Endodermal cell (in vitro differentiated cells): ENCODE data around the gene IFI44L. TPM values are rescaled to one million over a fixed set of nuclear protein-coding genes. Genes with fewer than 3 reads are reported as not detected.

Experiments used
- DNase-seq: peaks from one replicate; pipeline ENCODE4 v3.0.0-alpha.2; 2017
- H3K27ac ChIP-seq: 2 replicates; pipeline ENCODE4 v1.5.1; 2013; ENCODE audit warnings: mild to moderate bottlenecking, low read depth, low read length, moderate library complexity
- H3K27me3 ChIP-seq: 2 replicates; pipeline ENCODE4 v1.6.1; 2013; ENCODE audit warnings: mild to moderate bottlenecking, low read length, moderate library complexity; ENCODE audit not compliant: insufficient read depth, control insufficient read depth, poor library complexity, severe bottlenecking
- H3K36me3 ChIP-seq: 2 replicates; pipeline ENCODE4 v1.7.0; 2013; ENCODE audit warnings: mild to moderate bottlenecking, low read length, moderate library complexity; ENCODE audit not compliant: control insufficient read depth, insufficient read depth
- H3K4me1 ChIP-seq: one replicate; pipeline ENCODE4 v1.7.0; 2013; ENCODE audit warnings: low read length; ENCODE audit not compliant: control insufficient read depth, insufficient read depth
- H3K4me3 ChIP-seq: 2 replicates; pipeline ENCODE4 v1.5.1; 2013; ENCODE audit warnings: mild to moderate bottlenecking, low read length, moderate library complexity
- H3K9ac ChIP-seq: 2 replicates; pipeline ENCODE4 v1.6.1; 2013; ENCODE audit warnings: mild to moderate bottlenecking, low read length, moderate library complexity; ENCODE audit not compliant: poor library complexity, severe bottlenecking; ENCODE audit errors: extremely low read depth
- H3K9me3 ChIP-seq: 2 replicates; pipeline ENCODE4 v1.6.1; 2013; ENCODE audit warnings: mild to moderate bottlenecking, low read length, moderate library complexity; ENCODE audit not compliant: control insufficient read depth
- H3K27ac Mint-ChIP-seq: 2 replicates; pipeline ENCODE4 v1.8.0; 2020; ENCODE audit warnings: mixed read lengths
- H3K27me3 Mint-ChIP-seq: 2 replicates; pipeline ENCODE4 v1.8.0; 2021; ENCODE audit warnings: mild to moderate bottlenecking, mixed read lengths; ENCODE audit not compliant: insufficient read depth
- H3K36me3 Mint-ChIP-seq: 2 replicates; pipeline ENCODE4 v1.8.0; 2020; ENCODE audit warnings: low read depth, mixed read lengths
- H3K4me1 Mint-ChIP-seq: 2 replicates; pipeline ENCODE4 v1.8.0; 2020; ENCODE audit warnings: mixed read lengths
- H3K4me3 Mint-ChIP-seq: 2 replicates; pipeline ENCODE4 v1.8.0; 2020; ENCODE audit warnings: mild to moderate bottlenecking, moderate library complexity, mixed read lengths
- H3K9me3 Mint-ChIP-seq: 2 replicates; pipeline ENCODE4 v1.8.0; 2020; ENCODE audit warnings: mild to moderate bottlenecking, mixed read lengths
- CTCF ChIP-seq: fragments of 200-600 bp; sonication (generic); conservative IDR thresholded peaks from 2 replicates; pipeline ENCODE4 v1.5.0; 2021; ENCODE audit warnings: antibody characterized with exemption, mild to moderate bottlenecking
- WGBS, 2 experiments: methylation state at CpG; one replicate each; pipeline versions ENCODE4 v1.1.5 to v1.1.7; 2013; ENCODE audit warnings: missing lambda C conversion rate in 2 of 2, mixed read lengths in 1 of 2; ENCODE audit not compliant: insufficient coverage in 1 of 2, insufficient read length in 1 of 2; 5-methylcytosine and 5-hydroxymethylcytosine counted together
- total RNA-seq, 2 donors: library from RNA; stranded (reverse); fragmentation: NEBNext Ultra II Directional in 1 of 2; extraction: Animal tissue kit (Norgen Biotek cat#: 25700) in 1 of 2; gene quantifications; 2 replicates in 1 of 2; 3 replicates in 1 of 2; pipeline ENCODE4 v1.2.1, GENCODE V29; 2021

IFI44L gene
- total RNA-seq, 2 donors from 2014 or later: not detected

GRCh38 chr1:78599294-78599693 is 21.0 kb upstream of the IFI44L start:
- no peak for TF ChIP-seq CTCF
- no peak overlapping the region for H3K27ac Mint-ChIP-seq
- 81% methylated on average over 3 of the region's 4 CpGs for WGBS, 2 experiments
- Histone ChIP-seq H3K4me3 (no peak overlapping the region), H3K4me1 (no peaks in the 10 kb centered on the region), H3K9me3 (peaks cover 6% of the 10 kb centered on the region), H3K27ac (no peak overlapping the region), H3K27me3 (no peaks in the 10 kb centered on the region), H3K36me3 (no peaks in the 10 kb centered on the region), H3K9ac (no peak overlapping the region)
- no peaks in the 10 kb centered on the region for H3K4me1 Mint-ChIP-seq
- no peak for DNase-seq
- peaks cover 5% of the 10 kb centered on the region for H3K9me3 Mint-ChIP-seq
- peaks cover 2% of the 10 kb centered on the region for H3K27me3 Mint-ChIP-seq
- no peak overlapping the region for H3K4me3 Mint-ChIP-seq
- no peaks in the 10 kb centered on the region for H3K36me3 Mint-ChIP-seq

- Mint-ChIP-seq H3K27me3 (peaks cover 2% of the 10 kb centered on the region), H3K9me3 (no peaks in the 10 kb centered on the region), H3K4me1 (no peaks in the 10 kb centered on the region), H3K36me3 (no peaks in the 10 kb centered on the region), H3K27ac (no peak overlapping the region), H3K4me3 (no peak overlapping the region)
- no peak overlapping the region for H3K4me3 ChIP-seq
- H3K27me3 ChIP-seq: no peaks in the 10 kb centered on the region
- DNase-seq: no peak
- H3K4me1 ChIP-seq: no peaks in the 10 kb centered on the region
- no peak for TF ChIP-seq CTCF
- H3K36me3 ChIP-seq: no peaks in the 10 kb centered on the region
- no peak overlapping the region for H3K27ac ChIP-seq
- no CpG with 5 or more reads among the region's 1 CpG for WGBS, 2 experiments
- no peak overlapping the region for H3K9ac ChIP-seq
- no peaks in the 10 kb centered on the region for H3K9me3 ChIP-seq
These were observed 19.2 kb upstream of the IFI44L start for GRCh38 chr1:78601068-78601467.

- Histone ChIP-seq H3K36me3 (no peaks in the 10 kb centered on the region), H3K27ac (no peak overlapping the region), H3K9me3 (peaks cover 5% of the 10 kb centered on the region), H3K4me3 (no peak overlapping the region), H3K9ac (no peak overlapping the region), H3K4me1 (peaks cover 3% of the 10 kb centered on the region), H3K27me3 (no peaks in the 10 kb centered on the region)
- peaks cover 2% of the 10 kb centered on the region for H3K4me1 Mint-ChIP-seq
- WGBS, 2 experiments: 86 to 97% methylated on average over 1 of the region's 1 CpG
- no peak overlapping the region for H3K27ac Mint-ChIP-seq
- H3K36me3 Mint-ChIP-seq: no peaks in the 10 kb centered on the region
- no peak for DNase-seq
- no peak for TF ChIP-seq CTCF
- no peaks in the 10 kb centered on the region for H3K9me3 Mint-ChIP-seq
- H3K27me3 Mint-ChIP-seq: peaks cover 2% of the 10 kb centered on the region
- no peak overlapping the region for H3K4me3 Mint-ChIP-seq
These were observed 17.0 kb upstream of the IFI44L start for GRCh38 chr1:78603206-78603605.
